Stimulated activated CD8-positive, alpha-beta memory T cell treated with anti-CD3 and anti-CD28 coated beads, Interleukin-15, amount 100 ng/mL, for 1 hour (primary cell): Measurements from ENCODE around the gene DNTT.

Source experiments
- DNase-seq: peaks from one replicate; pipeline ENCODE4 v3.0.0-alpha.2; 2020; ENCODE audit warnings: low read depth

DNTT gene

GRCh38 chr10:96309628-96310320, 5.5 kb downstream of the DNTT start:
- no peak for DNase-seq

- no peak for DNase-seq
Observed at GRCh38 chr10:96310321-96310669, 6.1 kb downstream of the DNTT start.

GRCh38 chr10:96311180-96311715, 7.0 kb downstream of the DNTT start:
- DNase-seq = no peak

GRCh38 chr10:96313344-96313743, 9.1 kb downstream of the DNTT start:
- no peak for DNase-seq

- no peak for DNase-seq
Observed at GRCh38 chr10:96317067-96317833, 13.0 kb downstream of the DNTT start.

- no peak for DNase-seq
Observed at GRCh38 chr10:96319754-96320474, 15.7 kb downstream of the DNTT start.

- DNase-seq = no peak
Observed at GRCh38 chr10:96321822-96322221, 17.6 kb downstream of the DNTT start.

- no peak for DNase-seq
Observed at GRCh38 chr10:96322275-96322674, 18.0 kb downstream of the DNTT start.

- no peak for DNase-seq
Observed at GRCh38 chr10:96324447-96324846, 20.2 kb downstream of the DNTT start.

- no peak for DNase-seq
Observed at GRCh38 chr10:96325719-96326373, 21.6 kb downstream of the DNTT start.

- no peak for DNase-seq
Observed at GRCh38 chr10:96327462-96327861, 23.2 kb downstream of the DNTT start.

- DNase-seq = no peak
Observed at GRCh38 chr10:96333101-96333500, 28.9 kb downstream of the DNTT start.

GRCh38 chr10:96334616-96335526, 30.6 kb downstream of the DNTT start:
- DNase-seq = no peak

GRCh38 chr10:96337106-96337505, 32.9 kb downstream of the DNTT start:
- no peak for DNase-seq

- DNase-seq = no peak
Observed at GRCh38 chr10:96338279-96338925, 34.2 kb downstream of the DNTT start.

GRCh38 chr10:96339383-96339782, 35.1 kb downstream of the DNTT start:
- DNase-seq = no peak

- peak; percentile 12 for DNase-seq
Observed at GRCh38 chr10:96339956-96340904, 36.0 kb downstream of the DNTT start.

GRCh38 chr10:96341219-96342182, 37.3 kb downstream of the DNTT start:
- no peak for DNase-seq
